GM19467 (cell line): ENCODE results near the gene ITGBL1.

Experiments used
- ATAC-seq: cut with Tn5 transposase; IDR thresholded peaks from one replicate; pipeline ENCODE4 v1.9.1; 2021; ENCODE audit warnings: mild to moderate bottlenecking, moderate library complexity; ENCODE audit not compliant: unreplicated experiment

Gene ITGBL1

DNA sequence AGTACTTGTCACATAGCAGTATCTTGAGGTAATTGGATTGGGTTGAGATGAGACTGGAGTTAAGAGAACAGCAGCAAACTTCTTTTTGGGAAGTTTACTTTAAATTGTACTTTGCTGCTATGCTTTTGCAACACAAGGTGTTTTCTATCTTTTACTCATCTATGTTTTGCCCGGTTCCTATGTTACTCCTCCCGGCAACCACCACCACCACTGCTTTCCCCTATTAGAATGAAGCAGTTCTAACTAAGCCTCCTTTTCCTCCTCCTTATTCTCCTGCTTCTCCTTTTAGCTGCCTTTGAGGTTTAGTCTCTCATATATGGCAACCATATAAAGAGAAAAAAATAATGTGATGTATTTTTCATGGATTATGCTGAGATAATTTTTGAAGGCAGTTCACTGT lies 233.5 kb downstream of the ITGBL1 start:
- no peak for ATAC-seq

DNA sequence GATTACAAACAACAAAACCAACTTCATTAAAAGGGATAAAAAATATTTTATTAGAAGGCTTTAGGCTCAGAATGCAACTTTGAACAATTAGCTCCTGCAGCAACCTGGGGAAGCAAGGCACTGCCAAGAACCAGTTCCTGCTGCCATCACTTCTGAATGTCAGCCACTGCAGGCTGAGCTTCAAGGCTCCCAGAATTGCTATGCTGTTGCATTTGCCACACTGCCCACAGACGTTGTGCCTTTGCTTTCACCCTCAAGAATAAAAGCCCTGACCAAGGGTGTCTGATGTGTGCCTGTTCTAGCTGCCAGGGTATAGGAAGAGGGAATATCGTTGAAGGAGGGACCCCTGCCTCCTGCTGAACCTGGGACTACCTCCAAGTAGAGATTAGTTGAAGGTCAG lies 238.4 kb downstream of the ITGBL1 start:
- no peak for ATAC-seq

DNA sequence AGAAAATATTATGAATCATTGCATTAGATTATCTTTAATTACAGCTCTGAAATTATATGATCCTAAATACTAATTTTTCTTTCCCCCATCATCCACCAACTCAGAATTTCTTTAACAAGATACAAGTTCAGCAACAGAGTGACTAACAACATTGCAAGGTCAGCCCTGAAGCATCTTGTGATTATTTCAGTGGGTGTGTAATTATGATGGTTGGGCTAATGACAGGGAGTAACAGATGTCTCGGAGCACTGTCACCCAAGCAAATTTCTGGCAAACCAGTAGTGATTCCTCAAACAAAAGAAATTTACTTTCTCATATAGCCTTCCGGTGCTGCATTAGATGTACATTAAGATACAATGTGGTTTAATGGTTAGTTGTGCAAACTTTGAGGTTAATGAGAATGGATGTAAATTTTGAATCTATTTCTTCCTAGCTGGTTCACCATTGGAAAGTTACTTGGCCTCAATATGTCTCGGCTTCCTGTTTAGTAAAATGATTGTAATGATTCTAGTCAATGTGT lies 238.9 kb downstream of the ITGBL1 start:
- ATAC-seq: no peak

DNA sequence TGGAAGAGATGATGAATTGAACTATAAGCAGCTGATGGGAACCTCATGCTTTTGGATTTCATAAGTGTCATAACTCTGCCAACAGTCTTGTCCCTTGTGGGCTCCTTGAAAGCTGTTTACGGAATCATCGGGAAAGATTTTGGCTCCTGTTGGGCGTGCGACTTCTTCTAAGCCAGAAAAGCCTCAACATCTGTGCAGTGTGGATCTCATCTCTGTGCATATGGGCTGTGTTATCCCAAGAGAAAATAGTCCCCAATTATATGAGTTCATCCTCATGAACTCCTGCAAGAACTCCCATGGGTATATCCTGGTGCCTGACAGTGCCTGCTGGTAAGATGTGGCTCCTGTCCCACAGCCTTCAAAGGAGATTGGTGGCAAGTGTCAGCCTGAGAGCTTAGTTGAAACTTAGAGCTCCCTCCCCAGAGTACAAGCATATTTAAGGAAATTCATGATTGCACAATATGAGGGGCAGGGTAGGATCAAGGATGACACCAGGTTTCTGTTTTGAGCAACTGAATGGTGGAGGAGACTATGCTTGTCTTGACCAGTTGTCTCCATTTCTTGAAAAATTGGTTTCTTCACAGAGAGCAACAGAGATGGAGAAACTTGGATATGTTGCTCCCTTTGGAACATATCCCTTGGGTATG lies 243.5 kb downstream of the ITGBL1 start:
- ATAC-seq: no peak

DNA sequence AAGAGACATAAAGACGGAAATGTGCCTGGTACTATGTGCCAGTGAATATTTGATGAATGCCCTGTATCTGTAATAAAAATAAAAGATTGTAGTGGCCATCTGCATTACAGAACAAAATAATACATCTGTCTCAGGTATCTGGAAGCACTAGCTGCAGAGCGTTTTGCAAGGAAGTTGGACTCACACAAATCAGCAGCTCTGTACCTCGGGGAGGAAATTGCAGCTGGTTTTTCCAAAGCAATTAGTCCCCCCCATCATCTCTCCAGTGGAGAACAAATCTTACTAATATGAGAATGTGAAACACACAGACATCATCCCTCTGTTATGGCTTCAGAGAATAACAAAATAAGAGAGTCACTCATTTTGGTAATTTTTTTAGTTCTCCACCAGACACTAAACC lies 245.3 kb downstream of the ITGBL1 start:
- no peak for ATAC-seq

DNA sequence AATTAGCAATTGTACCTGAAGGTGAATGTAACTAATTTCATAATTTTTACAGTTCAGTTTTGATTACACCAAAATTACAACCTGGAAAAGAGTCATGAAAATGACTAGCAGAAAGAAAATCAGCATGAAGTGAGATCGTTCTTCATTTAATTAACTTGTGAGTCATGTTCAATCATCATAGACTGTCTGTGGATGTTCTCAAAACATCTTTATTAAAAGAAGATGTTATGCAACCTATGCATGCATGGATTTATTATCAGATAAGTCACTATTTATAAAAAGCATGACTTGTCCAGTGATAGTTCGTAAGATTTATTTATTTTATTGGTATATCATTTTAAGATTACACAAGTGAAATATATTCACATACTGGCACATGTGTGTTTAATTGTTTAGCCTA lies 245.9 kb downstream of the ITGBL1 start:
- no peak for ATAC-seq

DNA sequence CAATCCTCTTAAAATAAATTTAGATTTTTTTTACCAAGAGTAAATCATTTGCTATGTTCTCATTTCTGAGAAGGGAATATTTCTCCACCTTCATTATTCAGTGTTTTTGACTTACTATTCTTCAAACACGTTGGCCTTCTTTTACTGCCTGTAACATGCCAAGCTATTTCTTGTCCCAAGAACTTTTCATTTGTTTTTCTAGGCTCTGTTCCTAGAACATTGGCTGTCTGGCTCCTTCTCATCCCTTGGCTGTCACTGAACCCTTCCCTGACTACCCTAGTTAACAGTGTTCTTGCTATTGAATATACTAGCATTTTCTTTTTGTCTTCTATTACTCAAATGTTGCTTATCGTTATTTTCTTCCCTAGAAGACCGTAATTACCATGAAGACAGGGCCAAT lies 248.1 kb downstream of the ITGBL1 start:
- no peak for ATAC-seq

DNA sequence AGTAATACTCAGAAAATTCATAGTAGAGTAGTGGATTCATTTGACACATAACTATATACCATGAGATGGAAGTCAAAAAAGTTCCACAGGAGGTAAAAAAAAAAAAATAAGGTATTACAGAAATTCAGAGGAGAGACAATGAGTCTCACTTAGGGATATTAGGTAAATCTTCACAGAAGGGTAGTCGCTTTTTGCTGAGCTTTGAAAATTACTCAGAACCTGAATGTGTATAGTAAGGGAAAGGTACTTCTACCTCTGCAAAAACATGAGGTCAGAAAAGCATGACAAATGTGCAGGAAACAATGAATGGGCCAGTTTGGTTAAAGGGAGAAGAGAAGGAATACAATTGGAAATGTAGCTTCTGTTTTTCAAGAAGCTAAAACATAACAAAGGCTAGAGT lies 250.6 kb downstream of the ITGBL1 start:
- no peak for ATAC-seq

DNA sequence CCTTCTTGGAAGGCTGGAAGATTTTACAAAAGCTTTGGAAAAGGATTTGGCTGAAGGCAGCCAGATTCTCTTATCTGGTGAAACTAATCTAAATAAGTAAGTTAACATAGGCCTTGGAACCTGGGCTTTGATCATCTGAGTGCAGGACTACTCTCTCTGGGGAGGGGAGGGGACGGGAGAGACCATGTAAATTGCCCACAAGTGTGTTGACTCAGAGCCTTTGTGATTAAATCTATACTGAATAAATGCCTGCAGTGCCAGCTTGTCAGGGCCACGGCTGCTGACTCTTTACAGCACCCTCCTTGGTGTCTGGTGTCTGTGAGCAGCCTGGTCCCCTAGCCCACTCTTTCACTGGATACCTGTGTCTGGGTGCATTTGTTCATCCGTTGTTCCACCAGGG lies 251.4 kb downstream of the ITGBL1 start:
- ATAC-seq: no peak

DNA sequence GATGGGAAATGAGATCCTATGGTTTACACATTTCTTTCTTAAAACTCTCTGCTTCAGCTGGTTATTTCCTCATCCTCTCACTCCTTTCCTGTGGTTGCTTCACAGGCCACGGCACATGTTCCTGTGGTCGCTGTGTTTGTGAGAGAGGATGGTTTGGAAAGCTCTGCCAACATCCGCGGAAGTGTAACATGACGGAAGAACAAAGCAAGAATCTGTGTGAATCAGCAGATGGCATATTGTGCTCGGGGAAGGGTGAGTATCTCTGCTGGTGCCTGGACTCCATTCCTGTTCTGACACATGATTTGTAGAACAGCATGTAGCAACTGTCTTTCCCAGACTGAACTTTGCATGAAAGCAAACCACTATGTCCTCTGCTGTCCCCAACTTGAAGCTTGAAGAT lies 254.2 kb downstream of the ITGBL1 start:
- no peak for ATAC-seq

DNA sequence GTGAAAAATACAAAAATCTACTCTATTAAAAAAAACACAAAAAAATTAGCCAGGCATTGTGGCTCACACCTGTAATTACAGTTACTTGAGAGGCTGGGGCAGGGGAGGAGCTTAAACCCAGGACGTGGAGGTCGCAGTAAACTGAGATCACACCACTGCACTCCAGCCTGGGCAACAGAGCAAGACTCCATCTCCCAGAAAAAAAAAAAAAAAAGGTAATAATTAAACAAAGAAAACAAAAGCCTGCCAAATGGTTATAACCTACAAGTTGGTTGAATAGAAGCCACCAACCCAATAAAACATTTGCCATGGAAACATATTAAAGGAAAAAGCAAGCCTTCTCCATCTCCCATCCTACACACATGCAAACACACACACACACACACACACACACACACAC lies 255.2 kb downstream of the ITGBL1 start:
- no peak for ATAC-seq

DNA sequence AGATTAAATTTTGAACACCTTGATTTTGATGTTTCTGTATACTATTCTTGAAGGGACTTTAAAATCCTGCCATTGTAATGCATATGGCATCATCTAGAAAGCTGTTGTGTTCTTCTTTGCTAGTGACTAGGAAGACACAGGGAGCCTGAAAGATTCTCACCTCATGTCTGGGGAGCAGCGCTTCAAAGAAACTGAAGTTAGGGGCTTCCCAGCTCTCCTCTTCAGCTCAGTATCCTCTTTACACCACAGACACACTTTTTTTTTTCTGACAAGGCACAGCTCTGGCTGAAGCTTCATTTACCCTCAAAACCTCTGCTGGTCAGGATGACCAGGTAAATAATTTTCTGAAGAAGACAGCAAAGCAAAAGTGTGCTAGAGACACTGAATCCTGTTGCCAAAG lies 255.6 kb downstream of the ITGBL1 start:
- ATAC-seq: no peak

DNA sequence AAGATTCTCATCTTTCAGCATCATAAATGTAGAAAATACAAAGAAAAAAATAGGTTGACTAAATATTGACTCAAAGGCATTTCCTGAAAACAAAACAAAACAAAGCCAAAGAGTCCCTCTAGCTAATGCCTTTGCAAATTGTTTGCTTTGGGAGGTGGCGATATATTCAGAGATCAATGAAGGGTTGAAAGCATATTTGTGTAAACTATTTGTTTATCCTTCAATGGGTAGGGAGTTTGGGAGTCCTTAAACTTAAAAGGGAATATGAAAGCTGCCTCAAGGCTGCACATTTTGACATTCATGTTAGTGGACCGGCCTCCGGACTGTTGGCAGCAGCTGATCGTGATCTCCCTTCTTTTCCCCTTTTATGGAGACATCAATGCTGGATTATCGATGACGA lies 257.5 kb downstream of the ITGBL1 start:
- ATAC-seq: no peak

DNA sequence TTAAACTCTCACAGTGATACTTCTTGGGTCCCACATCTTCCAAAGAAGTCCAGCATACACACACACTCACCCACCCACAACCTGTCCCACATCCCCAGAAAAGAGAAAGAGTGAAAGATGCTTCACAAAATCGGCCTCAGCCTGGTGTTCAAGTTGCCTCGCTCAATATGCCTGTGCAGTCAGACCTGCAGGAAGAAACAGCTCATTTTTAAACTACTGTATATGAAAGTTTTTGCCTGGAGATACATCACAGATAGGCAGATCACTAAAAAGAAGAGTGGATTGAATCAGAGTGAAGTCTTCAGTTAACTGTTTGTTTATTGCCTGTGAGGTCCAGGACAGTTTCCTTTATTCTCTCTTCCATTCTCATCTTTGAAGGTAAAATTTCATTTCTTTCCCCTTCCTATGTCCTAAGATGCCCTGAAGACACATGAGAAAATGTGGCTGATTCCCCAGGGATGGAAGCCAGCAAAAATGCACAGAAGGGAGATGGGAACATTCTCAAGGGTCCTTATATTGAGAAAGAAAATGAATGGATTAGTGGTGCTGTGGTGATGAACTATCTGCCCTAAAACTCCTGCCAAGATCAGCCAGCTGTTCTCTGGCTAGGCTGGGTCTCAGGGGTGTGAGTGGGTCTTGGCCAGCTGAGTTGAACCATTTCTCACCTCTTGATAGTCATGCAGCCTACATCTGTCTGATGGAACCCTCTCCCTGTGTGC lies 259.0 kb downstream of the ITGBL1 start:
- no peak for ATAC-seq

DNA sequence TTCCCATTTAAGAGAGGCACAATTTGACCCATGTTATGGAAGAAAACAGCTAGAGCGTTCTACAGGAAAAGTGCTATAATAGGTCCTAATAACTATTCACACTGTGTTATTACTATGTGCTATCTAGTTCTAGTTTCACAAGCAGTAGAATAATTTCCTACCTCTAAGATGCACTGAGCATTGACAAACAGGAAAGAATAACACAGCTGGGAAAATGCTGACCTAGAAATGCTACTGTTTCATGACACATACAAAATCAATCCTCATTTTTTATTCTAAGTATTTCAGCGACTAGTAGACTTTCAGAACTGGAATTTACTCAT lies 259.5 kb downstream of the ITGBL1 start:
- no peak for ATAC-seq

DNA sequence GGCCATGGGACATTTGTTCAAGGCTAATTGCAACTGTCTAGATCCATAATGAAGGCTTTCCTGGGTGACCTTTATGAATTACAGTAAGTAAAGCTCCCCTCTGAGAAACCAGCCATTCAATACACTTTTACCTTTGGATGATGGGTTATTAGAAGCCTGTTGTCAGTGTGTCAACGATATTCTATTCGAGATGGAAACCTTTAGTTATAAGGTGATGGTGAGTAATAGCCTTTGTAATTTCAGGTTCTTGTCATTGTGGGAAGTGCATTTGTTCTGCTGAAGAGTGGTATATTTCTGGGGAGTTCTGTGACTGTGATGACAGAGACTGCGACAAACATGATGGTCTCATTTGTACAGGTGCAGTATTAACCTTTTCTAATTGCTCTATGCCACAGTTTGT lies 261.7 kb downstream of the ITGBL1 start:
- ATAC-seq: no peak

DNA sequence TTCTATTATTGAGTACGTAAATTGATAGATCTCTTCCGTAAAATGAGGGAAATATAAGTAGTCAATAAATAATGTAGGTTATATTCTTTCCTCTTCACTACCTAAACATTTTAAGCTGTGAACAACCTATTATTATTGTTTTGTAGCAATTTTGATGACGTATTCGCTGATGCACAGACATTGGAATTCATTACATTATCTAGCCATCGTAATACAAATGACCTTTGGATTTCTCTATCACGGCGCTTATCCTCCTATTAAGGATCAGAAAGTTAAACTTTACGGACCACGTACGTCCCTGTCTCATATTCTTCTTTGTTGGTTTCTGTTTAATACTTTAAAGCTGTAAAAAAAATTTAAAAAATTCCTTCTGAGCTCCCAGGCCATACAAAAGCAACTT lies 264.9 kb downstream of the ITGBL1 start:
- no peak for ATAC-seq

DNA sequence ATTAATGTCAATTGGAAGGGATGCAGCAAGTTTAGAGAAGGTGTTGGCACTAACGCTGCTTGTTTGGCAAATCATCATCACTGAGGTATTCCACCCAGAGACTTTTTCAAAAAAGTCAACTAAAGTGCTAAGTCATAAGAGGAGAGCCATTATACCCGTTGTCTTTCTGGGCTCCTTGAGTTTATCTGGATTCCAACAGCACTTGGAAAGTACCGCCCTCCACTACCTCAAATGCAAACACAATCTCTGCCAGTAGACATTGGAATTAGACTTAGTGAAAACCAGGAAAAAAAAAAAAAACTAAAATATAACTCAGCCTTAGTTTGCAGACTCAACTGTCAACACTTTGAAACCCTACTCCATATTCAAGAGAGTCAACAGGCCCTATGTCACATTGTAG lies 266.0 kb downstream of the ITGBL1 start:
- ATAC-seq: no peak

DNA sequence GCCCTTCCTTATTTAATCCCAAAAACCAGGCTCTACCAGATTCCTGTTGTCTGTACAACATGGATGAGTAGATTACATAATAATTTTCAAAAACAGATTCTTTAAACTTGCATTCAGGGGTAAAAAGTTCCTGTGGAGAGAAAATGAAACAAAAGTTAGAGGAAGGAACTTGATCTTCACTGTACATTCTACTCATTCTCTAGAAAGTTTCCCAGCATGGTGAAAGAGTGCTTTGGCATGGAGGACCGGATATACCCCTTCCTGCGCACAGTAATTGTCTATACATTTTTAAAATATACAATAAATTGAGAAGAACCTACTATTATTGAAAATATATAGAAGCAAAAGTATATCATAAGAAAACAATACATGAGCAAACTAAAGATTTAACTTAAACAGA lies 274.2 kb downstream of the ITGBL1 start:
- ATAC-seq: no peak

DNA sequence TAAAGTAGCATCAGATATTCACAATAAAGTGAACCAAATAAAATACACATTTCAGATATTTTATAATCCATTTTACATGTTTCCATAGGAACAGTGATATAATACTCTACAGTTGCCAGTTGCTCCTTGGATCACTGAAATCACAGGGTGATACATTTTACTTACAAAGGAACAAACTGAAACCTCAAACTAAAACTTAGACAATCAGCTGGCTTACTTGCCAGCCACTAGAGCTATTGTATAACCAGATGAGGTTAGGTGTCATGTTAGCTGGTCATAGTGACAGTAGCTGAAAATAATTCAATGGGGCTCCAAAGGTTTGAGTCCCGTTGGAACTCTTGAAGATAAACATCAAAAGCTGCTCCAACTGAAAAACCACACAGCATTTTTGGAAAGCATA lies 274.6 kb downstream of the ITGBL1 start:
- ATAC-seq: no peak

DNA sequence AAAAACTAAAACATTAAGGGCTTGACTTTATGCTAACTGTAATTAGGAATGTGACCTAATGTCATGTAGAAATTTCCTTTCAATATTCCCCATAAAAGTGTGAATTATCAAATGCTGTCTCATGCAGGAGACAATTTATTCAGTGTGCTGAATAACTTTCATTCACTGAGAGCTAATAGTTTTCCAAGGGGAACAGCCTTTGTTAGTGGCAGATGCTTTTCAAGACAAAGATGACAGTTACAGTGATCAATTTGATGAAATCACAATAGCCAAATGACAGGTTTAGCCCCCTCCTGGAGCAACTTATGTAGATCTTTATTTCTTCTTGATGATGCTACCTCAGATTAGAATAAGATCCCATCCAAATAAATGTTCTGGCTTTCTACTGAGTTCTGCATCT lies 275.5 kb downstream of the ITGBL1 start:
- no peak for ATAC-seq

DNA sequence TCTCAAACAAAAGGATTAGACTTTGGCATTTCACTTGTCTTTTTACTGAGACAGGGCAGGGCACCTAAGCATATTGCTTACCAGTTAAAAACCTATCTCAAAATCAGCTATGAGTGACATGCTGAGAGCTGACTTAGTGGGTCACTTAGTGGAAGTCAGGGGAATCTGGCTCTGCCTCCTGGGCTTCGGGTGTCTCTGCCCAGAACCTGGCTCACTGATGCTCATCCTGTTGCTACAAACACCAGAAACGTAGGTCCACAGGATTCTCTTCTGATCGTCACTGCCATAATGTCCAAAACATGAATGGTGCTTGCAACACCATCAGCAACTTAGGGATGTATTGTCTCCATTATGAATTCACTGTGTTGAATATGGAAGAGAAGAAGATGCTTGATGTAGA lies 276.1 kb downstream of the ITGBL1 start:
- ATAC-seq: no peak

DNA sequence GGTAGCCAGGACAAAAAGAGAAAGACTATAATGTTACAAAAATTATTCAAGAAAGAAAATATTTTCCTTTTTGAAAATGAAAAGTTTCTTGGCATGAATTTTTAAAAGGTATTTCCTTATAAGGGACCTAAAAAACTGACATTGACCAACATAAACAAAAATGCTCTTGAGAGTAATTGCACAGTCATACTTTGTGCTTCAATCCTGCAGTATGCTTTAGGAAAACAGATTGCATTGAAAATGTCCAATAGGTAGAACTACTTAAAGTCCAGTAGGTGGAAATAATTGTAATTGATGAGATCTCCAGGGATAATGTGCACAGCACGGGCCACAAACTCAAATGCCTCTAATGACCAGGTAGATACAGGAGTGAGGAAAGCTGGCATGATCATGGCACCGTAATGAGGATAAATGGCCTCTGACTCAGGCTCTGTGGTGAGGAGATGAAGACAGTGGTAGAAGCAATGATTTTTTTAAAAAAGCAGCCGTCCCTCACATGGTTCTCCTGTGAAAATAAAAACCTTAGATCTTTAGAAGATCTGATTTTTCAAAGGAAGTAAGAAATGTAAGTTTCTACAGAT lies 278.0 kb downstream of the ITGBL1 start:
- no peak for ATAC-seq
